Gastrocnemius medialis (tissue), 4 donors: ENCODE data around the gene VIPR2. TPM values are rescaled to one million over a fixed set of nuclear protein-coding genes. Genes with fewer than 3 reads are reported as not detected.

Experiments used
- ATAC-seq, 2 donors: fragments of 150-250 bp; one replicate each; pipeline ENCODE4 v1.9.1; 2016
- DNase-seq, 2 donors: peaks; one replicate each; pipeline ENCODE4 v3.0.0-alpha.2; 2019
- H3K27ac ChIP-seq, 4 donors: fragments of 200-600 bp; sonication (generic); 1 replicate in 1 of 4; 2 replicates in 3 of 4; pipeline ENCODE4 v1.5.1; 2016 to 2018; ENCODE audit warnings: mild to moderate bottlenecking in 2 of 4, moderate library complexity in 1 of 4
- H3K27me3 ChIP-seq, 3 donors: fragments of 200-600 bp; sonication (generic) in 2 of 3; 1 replicate in 1 of 3; 2 replicates in 2 of 3; pipeline versions ENCODE4 v1.5.1 to v1.6.0; 2016 to 2019; ENCODE audit warnings: mild to moderate bottlenecking in 1 of 3, moderate library complexity in 1 of 3
- H3K36me3 ChIP-seq, 2 donors: fragments of 200-600 bp; sonication (generic) in 1 of 2; one replicate each; pipeline ENCODE4 v1.5.1; 2017 to 2018
- H3K4me1 ChIP-seq, 2 donors: fragments of 200-600 bp; sonication (generic) in 1 of 2; one replicate each; pipeline ENCODE4 v1.5.1; 2016 to 2017; ENCODE audit warnings: mild to moderate bottlenecking in 2 of 2
- H3K4me3 ChIP-seq, 4 donors: fragments of 200-600 bp; sonication (generic) in 3 of 4; 1 replicate in 1 of 4; 2 replicates in 3 of 4; pipeline ENCODE4 v1.5.1; 2016 to 2019; ENCODE audit warnings: mild to moderate bottlenecking in 2 of 4
- H3K9me3 ChIP-seq, 3 donors: fragments of 200-600 bp; sonication (generic) in 2 of 3; 1 replicate in 1 of 3; 2 replicates in 2 of 3; pipeline ENCODE4 v1.5.1; 2016 to 2019
- CTCF ChIP-seq, 5 experiments: fragments of 450-650 bp in 3 of 5; fragments of 200-600 bp in 2 of 5; sonication (generic) in 2 of 5; IDR thresholded peaks in 4 of 5; conservative IDR thresholded peaks in 1 of 5; 1 replicate in 4 of 5; 2 replicates in 1 of 5; pipeline ENCODE4 v1.5.1; 2016 to 2019; ENCODE audit warnings: antibody characterized with exemption in 5 of 5, mild to moderate bottlenecking in 3 of 5, moderate library complexity in 3 of 5
- POLR2A ChIP-seq, 2 donors: fragments of 450-650 bp; IDR thresholded peaks; one replicate each; pipeline ENCODE4 v1.6.1; 2017; ENCODE audit warnings: antibody characterized with exemption in 2 of 2, mild to moderate bottlenecking in 2 of 2, moderate library complexity in 2 of 2
- in situ Hi-C, 4 donors: fragments of 200-750 bp; cut with MboI; loops; one replicate each; pipeline versions ENCODE4 v1.15.0 to v1.8.0; 2017; ENCODE audit warnings: low sequenced_read_pairs in 4 of 4
- intact Hi-C: fragments of 100-400 bp; cut with DNase I; formaldehyde crosslinking; loops from one replicate; pipeline ENCODE4 v1.15.1; 2023; ENCODE audit warnings: low total_unique reads
- total RNA-seq, 4 donors: library from RNA; depleted of rRNA; stranded (reverse); fragments of >200 nt; gene quantifications; one replicate each; pipeline versions ENCODE4 v1.1.0 to v1.2.3, GENCODE V29; 2016

The VIPR2 gene
- total RNA-seq, 4 donors from 2014 or later: 0.39 to 2.2 (median 0.80) TPM

- TF ChIP-seq POLR2A (IDR thresholded peaks at IDR 0.05) (no peak), CTCF (IDR thresholded peaks at IDR 0.05 in 4 of 5, conservative IDR thresholded peaks at IDR 0.05 in 1 of 5) (no peak)
- no peaks in the 10 kb centered on the region for H3K27me3 ChIP-seq
- peaks cover 0 to 2% of the 10 kb centered on the region in 2 donors for H3K4me1 ChIP-seq
- no peak for DNase-seq
- no peaks in the 10 kb centered on the region for H3K36me3 ChIP-seq
- in situ Hi-C loops (no loop called here), intact Hi-C loops (no loop called here)
- H3K4me3 ChIP-seq: no peak overlapping the region
- H3K27ac ChIP-seq: no peak overlapping the region
- no peaks in the 10 kb centered on the region for H3K9me3 ChIP-seq
- ATAC-seq: no peak
Observed at GRCh38 chr7:159020987-159021386, 123.7 kb downstream of the VIPR2 start.

- intact Hi-C loops: loop anchor here (5.0 kb wide), 1 partner anchor 78 kb away; no protein-coding TSS in a partner anchor
Observed at GRCh38 chr7:159019111-159019510, 125.6 kb downstream of the VIPR2 start.

GRCh38 chr7:159017741-159018140 lies 126.9 kb downstream of the VIPR2 start:
- Histone ChIP-seq H3K27me3 (no peaks in the 10 kb centered on the region), H3K4me3 (no peak overlapping the region), H3K4me1 (peaks cover 20 to 24% of the 10 kb centered on the region in 2 donors), H3K27ac (no peak overlapping the region), H3K9me3 (no peaks in the 10 kb centered on the region), H3K36me3 (no peaks in the 10 kb centered on the region)
- intact Hi-C loops (loop anchor here (5.0 kb wide), 1 partner anchor 80 kb away; no protein-coding TSS in a partner anchor), in situ Hi-C loops (no loop called here)
- no peak for TF ChIP-seq CTCF (IDR thresholded peaks at IDR 0.05 in 4 of 5, conservative IDR thresholded peaks at IDR 0.05 in 1 of 5)
- no peak for TF ChIP-seq POLR2A (IDR thresholded peaks at IDR 0.05)
- ATAC-seq: no peak
- no peak for DNase-seq

More at GRCh38 chr7:159019111-159019510, 125.6 kb downstream of the VIPR2 start:
- Histone ChIP-seq H3K4me3 (no peak overlapping the region), H3K36me3 (no peaks in the 10 kb centered on the region), H3K4me1 (peaks cover 16 to 17% of the 10 kb centered on the region in 2 donors), H3K9me3 (no peaks in the 10 kb centered on the region), H3K27me3 (no peaks in the 10 kb centered on the region), H3K27ac (no peak overlapping the region)
- ATAC-seq (no peak), DNase-seq (no peak)
- in situ Hi-C loops: no loop called here
- TF ChIP-seq POLR2A (IDR thresholded peaks at IDR 0.05): no peak
- no peak for TF ChIP-seq CTCF (IDR thresholded peaks at IDR 0.05 in 4 of 5, conservative IDR thresholded peaks at IDR 0.05 in 1 of 5)

- ATAC-seq (no peak), DNase-seq (no peak)
- Histone ChIP-seq H3K4me3 (no peak overlapping the region), H3K27ac (no peak overlapping the region), H3K36me3 (no peaks in the 10 kb centered on the region), H3K4me1 (peaks cover 21 to 28% of the 10 kb centered on the region in 2 donors), H3K27me3 (no peaks in the 10 kb centered on the region), H3K9me3 (no peaks in the 10 kb centered on the region)
- TF ChIP-seq CTCF (IDR thresholded peaks at IDR 0.05 in 4 of 5, conservative IDR thresholded peaks at IDR 0.05 in 1 of 5) (no peak), POLR2A (IDR thresholded peaks at IDR 0.05) (no peak)
- in situ Hi-C loops: no loop called here
- intact Hi-C loops: loop anchor here (5.0 kb wide), 1 partner anchor 80 kb away; no protein-coding TSS in a partner anchor
Observed at GRCh38 chr7:159017210-159017609, 127.5 kb downstream of the VIPR2 start.

- Histone ChIP-seq H3K27ac (no peak overlapping the region), H3K4me1 (peaks cover 21 to 28% of the 10 kb centered on the region in 2 donors), H3K4me3 (no peak overlapping the region), H3K27me3 (no peaks in the 10 kb centered on the region), H3K9me3 (no peaks in the 10 kb centered on the region), H3K36me3 (no peaks in the 10 kb centered on the region)
- TF ChIP-seq POLR2A (IDR thresholded peaks at IDR 0.05) (no peak), CTCF (IDR thresholded peaks at IDR 0.05 in 4 of 5, conservative IDR thresholded peaks at IDR 0.05 in 1 of 5) (no peak)
- ATAC-seq (no peak), DNase-seq (no peak)
- intact Hi-C loops: loop anchor here (5.0 kb wide), 1 partner anchor 81 kb away; no protein-coding TSS in a partner anchor
- in situ Hi-C loops: no loop called here
Observed at GRCh38 chr7:159016591-159016990, 128.1 kb downstream of the VIPR2 start.
